Breast epithelium (tissue), 3 donors: ENCODE measurements around the gene URAD.

ENCODE experiments used
- CTCF ChIP-seq, 3 donors: fragments of 450-650 bp; IDR thresholded peaks; one replicate each; pipeline ENCODE4 v1.5.1; 2016 to 2017; ENCODE audit warnings: antibody characterized with exemption in 3 of 3, mild to moderate bottlenecking in 3 of 3, moderate library complexity in 3 of 3
- POLR2A ChIP-seq: fragments of 450-650 bp; IDR thresholded peaks from one replicate; pipeline ENCODE4 v1.6.1; 2016; ENCODE audit warnings: antibody characterized with exemption, mild to moderate bottlenecking, moderate library complexity

GRCh38 chr13:28001049-28001448 is 12.6 kb upstream of the URAD start:
- TF ChIP-seq CTCF (IDR thresholded peaks at IDR 0.05): no peak
- no peak for TF ChIP-seq POLR2A
